Measurements from ENCODE around the gene ZDHHC1. TPM values are rescaled to one million over a fixed set of nuclear protein-coding genes. Genes with fewer than 3 reads are reported as not detected.

Gene ZDHHC1
- total and polyA plus RNA-seq, 12 donors = 1.3 to 30.0 (median 12.6) TPM

DNA sequence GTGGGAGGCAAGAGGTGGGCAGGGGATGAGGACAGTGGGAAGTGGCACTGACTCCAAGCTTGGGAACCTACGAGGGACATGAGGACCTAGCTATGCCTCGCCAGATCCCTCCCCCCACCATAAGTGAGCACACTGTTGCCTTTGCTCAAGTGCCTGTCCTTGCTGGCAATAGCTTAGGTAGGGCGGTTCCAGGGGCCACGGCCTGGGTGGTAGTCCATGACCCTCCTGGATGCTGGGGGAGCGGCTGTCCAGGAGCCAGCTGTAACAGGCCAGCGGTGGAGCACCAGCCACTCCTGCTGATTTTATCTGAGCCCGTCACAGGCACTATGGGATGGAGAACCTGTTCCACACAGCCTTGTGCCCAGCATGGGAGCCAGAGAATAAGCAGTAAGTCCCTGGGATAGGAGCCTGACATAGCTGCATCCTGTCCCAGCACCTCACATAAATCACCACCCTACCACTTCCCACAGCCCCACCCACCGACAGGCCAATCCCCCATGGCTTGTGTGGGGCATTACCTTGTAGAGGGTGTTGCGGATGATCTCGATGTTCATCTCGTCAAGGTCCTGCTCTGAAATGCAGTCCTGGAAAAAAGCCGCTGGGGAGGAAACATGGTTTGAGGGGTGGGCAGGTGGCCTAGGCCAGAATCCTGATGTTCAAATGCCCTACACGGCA is 26.4 kb upstream of the ZDHHC1 start:
- Histone ChIP-seq H3K4me3 (no peak overlapping the region), H3K27ac (peak overlapping the region in 4 of 5 donors; percentile 53 to 85 (median 76)), H3K9me3 (replicated peaks in 1 of 3) (no peaks in the 10 kb centered on the region), H3K4me1 (replicated peaks in 1 of 2) (peaks cover 54 to 63% of the 10 kb centered on the region in 2 donors), H3K27me3 (no peaks in the 10 kb centered on the region), H3K36me3 (replicated peaks in 1 of 2) (peaks cover 0 to 32% of the 10 kb centered on the region in 2 donors)
- 60 to 71% (median 66%) methylated on average over 1 to 13 of the region's 13 CpGs for WGBS, 4 donors
- intact Hi-C loops (cut with DNase I) = no loop called here
- DNase-seq = no peak
- TF ChIP-seq POLR2A (IDR thresholded peaks at IDR 0.05) = no peak
- TF ChIP-seq, protein P1, sequence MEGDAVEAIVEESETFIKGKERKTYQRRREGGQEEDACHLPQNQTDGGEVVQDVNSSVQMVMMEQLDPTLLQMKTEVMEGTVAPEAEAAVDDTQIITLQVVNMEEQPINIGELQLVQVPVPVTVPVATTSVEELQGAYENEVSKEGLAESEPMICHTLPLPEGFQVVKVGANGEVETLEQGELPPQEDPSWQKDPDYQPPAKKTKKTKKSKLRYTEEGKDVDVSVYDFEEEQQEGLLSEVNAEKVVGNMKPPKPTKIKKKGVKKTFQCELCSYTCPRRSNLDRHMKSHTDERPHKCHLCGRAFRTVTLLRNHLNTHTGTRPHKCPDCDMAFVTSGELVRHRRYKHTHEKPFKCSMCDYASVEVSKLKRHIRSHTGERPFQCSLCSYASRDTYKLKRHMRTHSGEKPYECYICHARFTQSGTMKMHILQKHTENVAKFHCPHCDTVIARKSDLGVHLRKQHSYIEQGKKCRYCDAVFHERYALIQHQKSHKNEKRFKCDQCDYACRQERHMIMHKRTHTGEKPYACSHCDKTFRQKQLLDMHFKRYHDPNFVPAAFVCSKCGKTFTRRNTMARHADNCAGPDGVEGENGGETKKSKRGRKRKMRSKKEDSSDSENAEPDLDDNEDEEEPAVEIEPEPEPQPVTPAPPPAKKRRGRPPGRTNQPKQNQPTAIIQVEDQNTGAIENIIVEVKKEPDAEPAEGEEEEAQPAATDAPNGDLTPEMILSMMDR (IDR thresholded peaks at IDR 0.05) = no peak

DNA sequence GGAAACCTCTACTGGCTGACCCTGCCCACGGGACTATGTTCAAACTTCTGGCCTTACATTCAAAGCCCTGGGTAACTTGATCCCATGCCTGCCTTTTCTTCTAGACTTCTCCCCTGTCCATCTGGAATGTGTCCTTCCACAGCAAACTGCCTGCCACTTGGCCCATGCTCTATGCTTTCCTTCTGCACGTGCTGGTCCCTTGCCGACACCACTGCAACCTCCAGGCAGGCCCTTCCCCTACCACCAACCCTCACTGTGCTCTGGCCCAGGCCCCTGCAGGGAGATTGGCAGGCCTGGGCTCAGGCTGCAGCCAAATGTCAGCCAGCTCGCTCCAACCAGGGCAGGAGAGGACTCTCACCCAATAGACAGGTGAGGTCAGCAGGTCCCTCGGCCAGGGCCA is 25.6 kb upstream of the ZDHHC1 start:
- Histone ChIP-seq H3K9me3 (replicated peaks in 1 of 3) (no peaks in the 10 kb centered on the region), H3K4me1 (replicated peaks in 1 of 2) (peaks cover 46 to 55% of the 10 kb centered on the region in 2 donors), H3K27ac (peak overlapping the region in 1 of 5 donors; percentile 85), H3K27me3 (no peaks in the 10 kb centered on the region), H3K4me3 (no peak overlapping the region), H3K36me3 (replicated peaks in 1 of 2) (peaks cover 0 to 40% of the 10 kb centered on the region in 2 donors)
- 73 to 83% (median 75%) methylated on average over 5 of the region's 5 CpGs for WGBS, 4 donors
- intact Hi-C loops (cut with DNase I) = no loop called here
- DNase-seq = no peak
- TF ChIP-seq POLR2A (IDR thresholded peaks at IDR 0.05) = no peak
- TF ChIP-seq, protein P1 (IDR thresholded peaks at IDR 0.05) = no peak

DNA sequence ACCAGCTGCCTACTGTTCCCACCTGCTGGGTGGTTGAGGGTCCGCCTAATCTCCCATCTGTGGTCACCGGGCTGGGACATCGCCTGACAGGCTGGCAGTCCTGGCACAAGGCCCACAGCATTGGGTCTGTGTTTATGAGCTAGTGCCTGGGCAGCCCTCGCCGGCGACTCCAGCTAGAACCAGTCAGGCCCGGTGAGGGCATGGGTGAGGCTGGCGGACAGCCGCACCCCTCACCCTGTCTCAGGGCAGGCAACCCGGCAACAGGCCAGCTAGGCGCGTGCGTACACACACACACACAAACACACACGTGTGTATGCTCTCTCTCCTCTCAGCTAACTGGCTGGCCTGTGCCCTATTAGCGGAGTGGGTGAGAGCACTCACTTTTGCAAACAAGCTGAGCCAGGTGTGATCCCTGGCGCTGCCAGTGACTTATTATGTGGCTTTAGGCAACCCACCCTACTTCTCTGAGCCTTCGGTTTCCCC is 25.0 kb upstream of the ZDHHC1 start:
- intact Hi-C loops (cut with DNase I) = no loop called here
- Histone ChIP-seq H3K27ac (peak overlapping the region in 1 of 5 donors; percentile 85), H3K27me3 (no peaks in the 10 kb centered on the region), H3K9me3 (replicated peaks in 1 of 3) (no peaks in the 10 kb centered on the region), H3K36me3 (replicated peaks in 1 of 2) (peaks cover 0 to 45% of the 10 kb centered on the region in 2 donors), H3K4me3 (no peak overlapping the region), H3K4me1 (replicated peaks in 1 of 2) (peaks cover 40 to 49% of the 10 kb centered on the region in 2 donors)
- no peak for TF ChIP-seq POLR2A (IDR thresholded peaks at IDR 0.05)
- TF ChIP-seq, protein P1 (IDR thresholded peaks at IDR 0.05) = no peak
- WGBS, 4 donors = 81 to 100% (median 90%) methylated on average over 2 to 17 of the region's 17 CpGs
- DNase-seq = peak in 1 of 7 donors; percentile 84

DNA sequence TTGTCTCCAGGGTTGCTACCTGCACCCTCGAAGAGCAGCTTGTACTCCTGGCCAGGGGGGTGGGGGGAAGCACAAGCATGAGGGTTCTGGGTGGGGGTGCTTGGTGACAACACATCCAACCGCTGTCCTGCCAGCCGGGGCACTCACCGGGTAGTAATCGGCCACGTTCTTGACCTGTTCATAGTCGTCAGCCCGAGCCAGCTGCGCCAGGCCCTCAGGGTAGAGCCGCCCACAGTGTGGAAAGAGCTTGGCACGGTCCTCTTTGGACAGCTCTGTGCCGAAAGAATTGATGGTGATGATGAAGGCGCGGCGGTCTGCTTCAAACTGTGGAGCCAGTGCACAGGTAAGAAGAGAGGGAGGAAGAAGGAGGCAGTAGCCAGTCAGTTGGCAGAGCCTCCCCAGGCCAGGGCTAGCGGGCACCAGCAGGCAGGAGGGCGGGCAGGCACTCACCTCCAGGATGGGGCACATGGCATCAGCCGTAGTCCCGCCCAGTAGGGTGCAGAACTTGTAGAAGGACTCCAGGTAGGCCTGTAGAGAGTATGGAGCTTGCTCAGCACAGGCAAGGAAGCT is 22.6 kb upstream of the ZDHHC1 start:
- H3K36me3 ChIP-seq (replicated peaks in 1 of 2) = peaks cover 0 to 39% of the 10 kb centered on the region in 2 donors
- H3K4me1 ChIP-seq (replicated peaks in 1 of 2) = peaks cover 16 to 25% of the 10 kb centered on the region in 2 donors
- H3K4me3 ChIP-seq = no peak overlapping the region
- intact Hi-C loops (cut with DNase I) = no loop called here
- no peak overlapping the region for H3K27ac ChIP-seq
- H3K27me3 ChIP-seq = no peaks in the 10 kb centered on the region
- no peaks in the 10 kb centered on the region for H3K9me3 ChIP-seq (replicated peaks in 1 of 3)
- TF ChIP-seq, protein P1 (IDR thresholded peaks at IDR 0.05) = no peak
- TF ChIP-seq POLR2A (IDR thresholded peaks at IDR 0.05) = no peak
- no peak for DNase-seq
- WGBS, 4 donors = 93 to 96% (median 96%) methylated on average over 17 to 19 of the region's 19 CpGs
